WTC11 (cell line): ENCODE measurements around the gene TMEM80. TPM values are rescaled to one million over a fixed set of nuclear protein-coding genes. Genes with fewer than 3 reads are reported as not detected.
A peak's percentile ranks its signal among the peaks of the same experiment; 100 is the strongest.

Experiments used
- ATAC-seq: fragments of 200-7000 bp; cut with Tn5 transposase; 2 replicates; pipeline ENCODE4 v1.10.0; 2021; ENCODE audit warnings: mild to moderate bottlenecking, moderate library complexity
- CTCF ChIA-PET: fragments of 300-600 bp; sonication (Branson Sonifier 250); formaldehyde crosslinking; loops from one replicate; lab custom pipeline; 2021; ENCODE audit warnings: antibody characterized with exemption; lab: Charles Lee
- POLR2A ChIA-PET: fragments of 350-600 bp; sonication (Branson Sonifier 250); formaldehyde crosslinking; loops from one replicate; lab custom pipeline; 2021; ENCODE audit warnings: antibody characterized with exemption; lab: Charles Lee
- DNase-seq: peaks from one replicate; pipeline ENCODE4 v3.0.0; 2021; ENCODE audit warnings: low spot score
- H3K27ac Mint-ChIP-seq: 2 replicates; pipeline ENCODE4 v1.8.0; 2021; ENCODE audit warnings: mixed read lengths
- H3K27me3 Mint-ChIP-seq: 2 replicates; pipeline ENCODE4 v1.8.0; 2021; ENCODE audit warnings: low read depth, mild to moderate bottlenecking, moderate library complexity, mixed read lengths
- H3K36me3 Mint-ChIP-seq: 2 replicates; pipeline ENCODE4 v1.8.0; 2021; ENCODE audit warnings: mixed read lengths
- H3K4me1 Mint-ChIP-seq: 2 replicates; pipeline ENCODE4 v1.8.0; 2022; ENCODE audit warnings: mixed read lengths
- H3K4me3 Mint-ChIP-seq: 2 replicates; pipeline ENCODE4 v1.8.0; 2021; ENCODE audit warnings: mild to moderate bottlenecking, moderate library complexity, mixed read lengths
- H3K9me3 Mint-ChIP-seq: 2 replicates; pipeline ENCODE4 v1.8.0; 2021; ENCODE audit warnings: mixed read lengths
- GRHL2 ChIP-seq: fragments of 250-450 bp; sonication (Bioruptor Pico); IDR thresholded peaks from 2 replicates; pipeline ENCODE4 v1.8.0; 2022; ENCODE audit warnings: mild to moderate bottlenecking, moderate library complexity; ENCODE audit not compliant: insufficient replicate concordance, severe bottlenecking
- GTF2I ChIP-seq: fragments of 250-450 bp; sonication (Bioruptor Pico); conservative IDR thresholded peaks from 2 replicates; pipeline ENCODE4 v1.4.0; 2021; ENCODE audit warnings: mild to moderate bottlenecking
- JAZF1 ChIP-seq: fragments of 250-450 bp; sonication (Bioruptor Pico); IDR thresholded peaks from 2 replicates; pipeline ENCODE4 v1.9.0; 2021; ENCODE audit warnings: moderate library complexity, mild to moderate bottlenecking, inconsistent platforms
- OVOL2 ChIP-seq: fragments of 250-450 bp; sonication (Bioruptor Pico); IDR thresholded peaks from 2 replicates; pipeline ENCODE4 v1.9.0; 2021; ENCODE audit warnings: mild to moderate bottlenecking, borderline replicate concordance
- RELA ChIP-seq: sonication (generic); formaldehyde crosslinking; IDR thresholded peaks from 2 replicates; pipeline ENCODE4 v1.8.1; 2022; ENCODE audit warnings: missing genetic modification reagents, mild to moderate bottlenecking, borderline replicate concordance
- TEAD1 ChIP-seq: sonication (generic); formaldehyde crosslinking; IDR thresholded peaks from 2 replicates; pipeline ENCODE4 v1.8.0; 2022; ENCODE audit warnings: mild to moderate bottlenecking, missing genetic modification reagents
- ZBTB21 ChIP-seq: sonication (generic); formaldehyde crosslinking; IDR thresholded peaks from 2 replicates; pipeline ENCODE4 v1.8.1; 2023; ENCODE audit warnings: mild to moderate bottlenecking, missing genetic modification reagents, borderline replicate concordance
- ZNF219 ChIP-seq: sonication (generic); formaldehyde crosslinking; IDR thresholded peaks from 2 replicates; pipeline ENCODE4 v1.8.0; 2023; ENCODE audit warnings: missing genetic modification reagents, mild to moderate bottlenecking, borderline replicate concordance
- ZNF263 ChIP-seq: sonication (generic); formaldehyde crosslinking; IDR thresholded peaks from 2 replicates; pipeline ENCODE4 v1.8.1; 2022; ENCODE audit warnings: low read depth, mild to moderate bottlenecking, moderate library complexity, missing genetic modification reagents
- total RNA-seq: library from RNA; stranded (reverse); gene quantifications from 3 replicates; pipeline ENCODE4 v1.2.3, GENCODE V29; 2021
- TF ChIP-seq, protein P1 (sequence below): sonication (generic); formaldehyde crosslinking; IDR thresholded peaks from 2 replicates; pipeline ENCODE4 v1.8.1; 2023; ENCODE audit warnings: mild to moderate bottlenecking, missing genetic modification reagents, moderate library complexity
- TF ChIP-seq, protein P2 (sequence below): sonication (generic); formaldehyde crosslinking; IDR thresholded peaks from 2 replicates; pipeline ENCODE4 v1.8.1; 2023; ENCODE audit warnings: mild to moderate bottlenecking, moderate library complexity, missing genetic modification reagents
- TF ChIP-seq, protein P3 (sequence below): sonication (generic); formaldehyde crosslinking; IDR thresholded peaks from 2 replicates; pipeline ENCODE4 v1.8.1; 2022; ENCODE audit warnings: low read depth, mild to moderate bottlenecking, moderate library complexity, missing genetic modification reagents, borderline replicate concordance
- TF ChIP-seq, protein P4 (sequence below): sonication (generic); formaldehyde crosslinking; IDR thresholded peaks from 2 replicates; pipeline ENCODE4 v1.8.1; 2023; ENCODE audit warnings: mild to moderate bottlenecking, missing genetic modification reagents, borderline replicate concordance
- TF ChIP-seq, protein P5 (sequence below): sonication (generic); formaldehyde crosslinking; conservative IDR thresholded peaks from 2 replicates; pipeline ENCODE4 v1.8.1; 2022; ENCODE audit warnings: mild to moderate bottlenecking, missing genetic modification reagents
- TF ChIP-seq, protein P6 (sequence below): sonication (generic); formaldehyde crosslinking; IDR thresholded peaks from 2 replicates; pipeline ENCODE4 v1.8.0; 2022; ENCODE audit warnings: mild to moderate bottlenecking, missing genetic modification reagents
- TF ChIP-seq, protein P7 (sequence below): sonication (generic); formaldehyde crosslinking; IDR thresholded peaks from 2 replicates; pipeline ENCODE4 v1.8.0; 2022; ENCODE audit warnings: mild to moderate bottlenecking, missing genetic modification reagents
- TF ChIP-seq, protein P8 (sequence below): sonication (generic); formaldehyde crosslinking; IDR thresholded peaks from 2 replicates; pipeline ENCODE4 v1.8.1; 2022; ENCODE audit warnings: mild to moderate bottlenecking, missing genetic modification reagents, moderate library complexity, borderline replicate concordance
- TF ChIP-seq, protein P9 (sequence below): sonication (generic); formaldehyde crosslinking; IDR thresholded peaks from 2 replicates; pipeline ENCODE4 v1.8.1; 2023; ENCODE audit warnings: mild to moderate bottlenecking, missing genetic modification reagents

Gene TMEM80
- total RNA-seq, 1 experiment from 2014 or later: 23.4 TPM

DNA sequence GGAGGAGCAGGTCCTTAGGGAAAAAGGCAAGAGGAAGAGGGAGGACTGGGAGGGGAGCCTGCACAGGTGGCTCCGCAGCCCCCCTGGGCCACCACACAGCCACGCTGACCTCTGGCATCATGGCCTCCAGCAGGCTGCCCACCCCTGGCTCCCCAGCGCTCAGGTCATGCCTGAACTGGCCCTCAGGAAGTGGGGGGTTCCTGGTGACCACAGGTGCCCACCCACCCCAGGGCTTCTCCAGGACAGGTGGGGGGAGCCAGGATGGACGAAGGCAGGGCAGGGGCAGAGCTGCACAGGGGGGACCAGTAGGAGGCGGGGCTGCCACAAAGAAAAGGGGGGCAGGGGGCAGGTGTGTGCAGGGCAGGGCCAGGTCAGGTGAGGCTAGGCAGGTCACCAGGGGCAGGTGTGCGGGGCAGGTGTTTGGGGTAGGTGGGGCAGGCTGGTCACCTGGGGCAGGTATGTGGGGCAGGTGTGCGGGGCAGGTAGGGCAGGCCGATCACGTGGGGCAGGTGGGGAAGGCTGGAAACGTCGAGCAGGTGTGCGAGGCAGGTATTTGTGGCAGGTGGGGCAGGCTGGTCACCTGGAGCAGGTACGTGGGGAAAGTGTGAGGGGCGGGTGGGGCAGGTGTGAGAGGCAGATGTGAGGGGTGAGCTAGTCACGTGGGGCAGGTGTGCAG is 1.6 kb upstream of the TMEM80 start:
- DNase-seq (no peak), ATAC-seq (no peak)
- Mint-ChIP-seq H3K4me3 (peak overlapping the region; percentile 54), H3K4me1 (peaks cover 34% of the 10 kb centered on the region), H3K9me3 (no peaks in the 10 kb centered on the region), H3K27ac (no peak overlapping the region), H3K36me3 (peaks cover 7% of the 10 kb centered on the region), H3K27me3 (no peaks in the 10 kb centered on the region)
- ChIA-PET CTCF (interaction anchor here (0.8 to 4.0 kb wide), 7 partner anchors 12 to 35 kb away, joined by 3 to 38 read pairs (median 6); partner anchors contain the start of gene EPS8L2), POLR2A (interaction anchor here (0.6 to 2.0 kb wide), 2 partner anchors 14 to 231 kb away, joined by 3 to 4 read pairs; no protein-coding TSS in a partner anchor)
- TF ChIP-seq, protein P1, sequence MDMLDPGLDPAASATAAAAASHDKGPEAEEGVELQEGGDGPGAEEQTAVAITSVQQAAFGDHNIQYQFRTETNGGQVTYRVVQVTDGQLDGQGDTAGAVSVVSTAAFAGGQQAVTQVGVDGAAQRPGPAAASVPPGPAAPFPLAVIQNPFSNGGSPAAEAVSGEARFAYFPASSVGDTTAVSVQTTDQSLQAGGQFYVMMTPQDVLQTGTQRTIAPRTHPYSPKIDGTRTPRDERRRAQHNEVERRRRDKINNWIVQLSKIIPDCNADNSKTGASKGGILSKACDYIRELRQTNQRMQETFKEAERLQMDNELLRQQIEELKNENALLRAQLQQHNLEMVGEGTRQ (CRISPR knock-in tag): no peak
- TF ChIP-seq, protein P2, sequence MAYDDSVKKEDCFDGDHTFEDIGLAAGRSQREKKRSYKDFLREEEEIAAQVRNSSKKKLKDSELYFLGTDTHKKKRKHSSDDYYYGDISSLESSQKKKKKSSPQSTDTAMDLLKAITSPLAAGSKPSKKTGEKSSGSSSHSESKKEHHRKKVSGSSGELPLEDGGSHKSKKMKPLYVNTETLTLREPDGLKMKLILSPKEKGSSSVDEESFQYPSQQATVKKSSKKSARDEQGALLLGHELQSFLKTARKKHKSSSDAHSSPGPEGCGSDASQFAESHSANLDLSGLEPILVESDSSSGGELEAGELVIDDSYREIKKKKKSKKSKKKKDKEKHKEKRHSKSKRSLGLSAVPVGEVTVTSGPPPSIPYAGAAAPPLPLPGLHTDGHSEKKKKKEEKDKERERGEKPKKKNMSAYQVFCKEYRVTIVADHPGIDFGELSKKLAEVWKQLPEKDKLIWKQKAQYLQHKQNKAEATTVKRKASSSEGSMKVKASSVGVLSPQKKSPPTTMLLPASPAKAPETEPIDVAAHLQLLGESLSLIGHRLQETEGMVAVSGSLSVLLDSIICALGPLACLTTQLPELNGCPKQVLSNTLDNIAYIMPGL: no peak
- TF ChIP-seq GRHL2 (CRISPR knock-in tag) (no peak), ZNF219 (CRISPR knock-in tag) (no peak), RELA (CRISPR knock-in tag) (no peak), ZNF263 (CRISPR knock-in tag) (no peak), GTF2I (CRISPR knock-in tag) (no peak), ZBTB21 (CRISPR knock-in tag) (no peak), JAZF1 (no peak), TEAD1 (CRISPR knock-in tag) (no peak), OVOL2 (CRISPR knock-in tag) (no peak)
- TF ChIP-seq, protein P3, sequence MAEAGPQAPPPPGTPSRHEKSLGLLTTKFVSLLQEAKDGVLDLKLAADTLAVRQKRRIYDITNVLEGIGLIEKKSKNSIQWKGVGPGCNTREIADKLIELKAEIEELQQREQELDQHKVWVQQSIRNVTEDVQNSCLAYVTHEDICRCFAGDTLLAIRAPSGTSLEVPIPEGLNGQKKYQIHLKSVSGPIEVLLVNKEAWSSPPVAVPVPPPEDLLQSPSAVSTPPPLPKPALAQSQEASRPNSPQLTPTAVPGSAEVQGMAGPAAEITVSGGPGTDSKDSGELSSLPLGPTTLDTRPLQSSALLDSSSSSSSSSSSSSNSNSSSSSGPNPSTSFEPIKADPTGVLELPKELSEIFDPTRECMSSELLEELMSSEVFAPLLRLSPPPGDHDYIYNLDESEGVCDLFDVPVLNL (CRISPR knock-in tag): no peak
- TF ChIP-seq, protein P4, sequence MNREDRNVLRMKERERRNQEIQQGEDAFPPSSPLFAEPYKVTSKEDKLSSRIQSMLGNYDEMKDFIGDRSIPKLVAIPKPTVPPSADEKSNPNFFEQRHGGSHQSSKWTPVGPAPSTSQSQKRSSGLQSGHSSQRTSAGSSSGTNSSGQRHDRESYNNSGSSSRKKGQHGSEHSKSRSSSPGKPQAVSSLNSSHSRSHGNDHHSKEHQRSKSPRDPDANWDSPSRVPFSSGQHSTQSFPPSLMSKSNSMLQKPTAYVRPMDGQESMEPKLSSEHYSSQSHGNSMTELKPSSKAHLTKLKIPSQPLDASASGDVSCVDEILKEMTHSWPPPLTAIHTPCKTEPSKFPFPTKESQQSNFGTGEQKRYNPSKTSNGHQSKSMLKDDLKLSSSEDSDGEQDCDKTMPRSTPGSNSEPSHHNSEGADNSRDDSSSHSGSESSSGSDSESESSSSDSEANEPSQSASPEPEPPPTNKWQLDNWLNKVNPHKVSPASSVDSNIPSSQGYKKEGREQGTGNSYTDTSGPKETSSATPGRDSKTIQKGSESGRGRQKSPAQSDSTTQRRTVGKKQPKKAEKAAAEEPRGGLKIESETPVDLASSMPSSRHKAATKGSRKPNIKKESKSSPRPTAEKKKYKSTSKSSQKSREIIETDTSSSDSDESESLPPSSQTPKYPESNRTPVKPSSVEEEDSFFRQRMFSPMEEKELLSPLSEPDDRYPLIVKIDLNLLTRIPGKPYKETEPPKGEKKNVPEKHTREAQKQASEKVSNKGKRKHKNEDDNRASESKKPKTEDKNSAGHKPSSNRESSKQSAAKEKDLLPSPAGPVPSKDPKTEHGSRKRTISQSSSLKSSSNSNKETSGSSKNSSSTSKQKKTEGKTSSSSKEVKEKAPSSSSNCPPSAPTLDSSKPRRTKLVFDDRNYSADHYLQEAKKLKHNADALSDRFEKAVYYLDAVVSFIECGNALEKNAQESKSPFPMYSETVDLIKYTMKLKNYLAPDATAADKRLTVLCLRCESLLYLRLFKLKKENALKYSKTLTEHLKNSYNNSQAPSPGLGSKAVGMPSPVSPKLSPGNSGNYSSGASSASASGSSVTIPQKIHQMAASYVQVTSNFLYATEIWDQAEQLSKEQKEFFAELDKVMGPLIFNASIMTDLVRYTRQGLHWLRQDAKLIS (CRISPR knock-in tag): no peak
- TF ChIP-seq, protein P5, sequence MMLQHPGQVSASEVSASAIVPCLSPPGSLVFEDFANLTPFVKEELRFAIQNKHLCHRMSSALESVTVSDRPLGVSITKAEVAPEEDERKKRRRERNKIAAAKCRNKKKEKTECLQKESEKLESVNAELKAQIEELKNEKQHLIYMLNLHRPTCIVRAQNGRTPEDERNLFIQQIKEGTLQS (CRISPR knock-in tag): no peak
- TF ChIP-seq, protein P6, sequence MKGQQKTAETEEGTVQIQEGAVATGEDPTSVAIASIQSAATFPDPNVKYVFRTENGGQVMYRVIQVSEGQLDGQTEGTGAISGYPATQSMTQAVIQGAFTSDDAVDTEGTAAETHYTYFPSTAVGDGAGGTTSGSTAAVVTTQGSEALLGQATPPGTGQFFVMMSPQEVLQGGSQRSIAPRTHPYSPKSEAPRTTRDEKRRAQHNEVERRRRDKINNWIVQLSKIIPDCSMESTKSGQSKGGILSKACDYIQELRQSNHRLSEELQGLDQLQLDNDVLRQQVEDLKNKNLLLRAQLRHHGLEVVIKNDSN (CRISPR knock-in tag): no peak
- TF ChIP-seq, protein P7, sequence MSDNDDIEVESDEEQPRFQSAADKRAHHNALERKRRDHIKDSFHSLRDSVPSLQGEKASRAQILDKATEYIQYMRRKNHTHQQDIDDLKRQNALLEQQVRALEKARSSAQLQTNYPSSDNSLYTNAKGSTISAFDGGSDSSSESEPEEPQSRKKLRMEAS: no peak
- TF ChIP-seq, protein P8, sequence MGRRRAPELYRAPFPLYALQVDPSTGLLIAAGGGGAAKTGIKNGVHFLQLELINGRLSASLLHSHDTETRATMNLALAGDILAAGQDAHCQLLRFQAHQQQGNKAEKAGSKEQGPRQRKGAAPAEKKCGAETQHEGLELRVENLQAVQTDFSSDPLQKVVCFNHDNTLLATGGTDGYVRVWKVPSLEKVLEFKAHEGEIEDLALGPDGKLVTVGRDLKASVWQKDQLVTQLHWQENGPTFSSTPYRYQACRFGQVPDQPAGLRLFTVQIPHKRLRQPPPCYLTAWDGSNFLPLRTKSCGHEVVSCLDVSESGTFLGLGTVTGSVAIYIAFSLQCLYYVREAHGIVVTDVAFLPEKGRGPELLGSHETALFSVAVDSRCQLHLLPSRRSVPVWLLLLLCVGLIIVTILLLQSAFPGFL (CRISPR knock-in tag): no peak
- TF ChIP-seq, protein P9, sequence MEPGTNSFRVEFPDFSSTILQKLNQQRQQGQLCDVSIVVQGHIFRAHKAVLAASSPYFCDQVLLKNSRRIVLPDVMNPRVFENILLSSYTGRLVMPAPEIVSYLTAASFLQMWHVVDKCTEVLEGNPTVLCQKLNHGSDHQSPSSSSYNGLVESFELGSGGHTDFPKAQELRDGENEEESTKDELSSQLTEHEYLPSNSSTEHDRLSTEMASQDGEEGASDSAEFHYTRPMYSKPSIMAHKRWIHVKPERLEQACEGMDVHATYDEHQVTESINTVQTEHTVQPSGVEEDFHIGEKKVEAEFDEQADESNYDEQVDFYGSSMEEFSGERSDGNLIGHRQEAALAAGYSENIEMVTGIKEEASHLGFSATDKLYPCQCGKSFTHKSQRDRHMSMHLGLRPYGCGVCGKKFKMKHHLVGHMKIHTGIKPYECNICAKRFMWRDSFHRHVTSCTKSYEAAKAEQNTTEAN (CRISPR knock-in tag): no peak
